ENCODE measurements around the gene INPP5D.

Gene INPP5D

DNA sequence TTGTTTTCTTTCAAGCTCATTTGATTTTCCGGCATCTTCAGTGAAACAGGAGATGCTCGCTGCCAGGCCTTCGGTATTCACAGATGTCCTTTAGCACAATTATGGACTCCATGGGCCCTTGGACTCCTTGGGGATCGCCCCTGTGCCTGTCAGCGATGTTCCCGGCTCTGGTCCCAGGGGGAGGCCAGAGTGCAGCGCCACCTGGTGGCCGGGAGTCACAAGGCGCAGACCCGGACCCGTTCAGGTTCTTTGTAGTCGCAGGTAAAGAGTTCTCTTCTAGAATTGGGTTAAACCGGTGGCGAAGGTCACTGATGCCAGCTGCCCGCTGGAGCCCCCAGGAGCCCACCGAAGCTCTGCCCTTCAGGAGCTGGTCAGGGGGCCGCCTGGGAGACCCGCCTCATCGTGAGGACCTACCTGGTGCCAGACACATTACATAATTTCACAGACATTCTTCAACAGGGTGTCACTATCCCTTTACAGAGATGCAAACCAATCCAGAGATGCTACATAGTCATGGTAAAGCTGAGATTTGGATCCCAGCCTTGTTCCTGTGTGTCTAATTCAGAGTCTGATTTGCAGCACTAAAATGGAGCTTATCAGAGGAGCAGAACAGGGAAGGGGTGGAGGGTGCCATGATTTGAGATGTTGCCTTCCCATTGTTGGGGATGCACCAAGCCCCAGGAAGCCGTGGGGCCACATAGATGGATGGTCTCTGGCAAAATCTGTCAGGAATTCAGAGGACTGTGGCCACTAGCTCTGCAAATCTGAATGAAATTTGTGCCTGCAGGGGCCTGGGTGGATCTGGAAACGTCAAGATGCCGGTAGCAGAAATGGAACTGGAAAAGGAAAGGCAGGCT is 6.0 kb upstream of the INPP5D start:
- DNase-seq (ENCODE audit: low read depth), result peak; percentile 72
- H3K4me3 ChIP-seq (ENCODE audit: low read depth, low read length), result no peak overlapping the region
- TF ChIP-seq, protein P1, sequence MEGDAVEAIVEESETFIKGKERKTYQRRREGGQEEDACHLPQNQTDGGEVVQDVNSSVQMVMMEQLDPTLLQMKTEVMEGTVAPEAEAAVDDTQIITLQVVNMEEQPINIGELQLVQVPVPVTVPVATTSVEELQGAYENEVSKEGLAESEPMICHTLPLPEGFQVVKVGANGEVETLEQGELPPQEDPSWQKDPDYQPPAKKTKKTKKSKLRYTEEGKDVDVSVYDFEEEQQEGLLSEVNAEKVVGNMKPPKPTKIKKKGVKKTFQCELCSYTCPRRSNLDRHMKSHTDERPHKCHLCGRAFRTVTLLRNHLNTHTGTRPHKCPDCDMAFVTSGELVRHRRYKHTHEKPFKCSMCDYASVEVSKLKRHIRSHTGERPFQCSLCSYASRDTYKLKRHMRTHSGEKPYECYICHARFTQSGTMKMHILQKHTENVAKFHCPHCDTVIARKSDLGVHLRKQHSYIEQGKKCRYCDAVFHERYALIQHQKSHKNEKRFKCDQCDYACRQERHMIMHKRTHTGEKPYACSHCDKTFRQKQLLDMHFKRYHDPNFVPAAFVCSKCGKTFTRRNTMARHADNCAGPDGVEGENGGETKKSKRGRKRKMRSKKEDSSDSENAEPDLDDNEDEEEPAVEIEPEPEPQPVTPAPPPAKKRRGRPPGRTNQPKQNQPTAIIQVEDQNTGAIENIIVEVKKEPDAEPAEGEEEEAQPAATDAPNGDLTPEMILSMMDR (IDR thresholded peaks at IDR 0.05; ENCODE audit: insufficient read depth, low read depth, low read length, missing control alignments), result peak; percentile 96

DNA sequence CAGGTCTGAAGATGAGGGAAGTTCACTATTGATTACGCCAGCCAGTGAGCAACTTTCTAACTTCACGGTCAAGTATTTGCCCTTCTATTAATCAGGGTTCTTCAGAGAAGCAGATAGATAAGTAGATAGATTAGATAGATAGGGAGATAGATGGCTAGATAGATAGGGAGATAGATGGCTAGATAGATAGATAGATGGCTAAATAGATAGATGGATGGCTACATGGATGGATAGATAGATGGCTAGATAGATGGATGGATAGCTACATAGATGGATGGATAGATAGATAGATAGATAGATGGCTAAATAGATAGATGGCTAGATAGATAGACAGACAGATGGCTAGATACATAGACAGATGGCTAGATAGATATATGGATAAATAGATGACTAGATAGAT is 4.8 kb upstream of the INPP5D start:
- no peak for DNase-seq (ENCODE audit: low read depth)
- no peak overlapping the region for H3K4me3 ChIP-seq (ENCODE audit: low read depth, low read length)
- TF ChIP-seq, protein P1 (IDR thresholded peaks at IDR 0.05; ENCODE audit: insufficient read depth, low read depth, low read length, missing control alignments), result no peak

DNA sequence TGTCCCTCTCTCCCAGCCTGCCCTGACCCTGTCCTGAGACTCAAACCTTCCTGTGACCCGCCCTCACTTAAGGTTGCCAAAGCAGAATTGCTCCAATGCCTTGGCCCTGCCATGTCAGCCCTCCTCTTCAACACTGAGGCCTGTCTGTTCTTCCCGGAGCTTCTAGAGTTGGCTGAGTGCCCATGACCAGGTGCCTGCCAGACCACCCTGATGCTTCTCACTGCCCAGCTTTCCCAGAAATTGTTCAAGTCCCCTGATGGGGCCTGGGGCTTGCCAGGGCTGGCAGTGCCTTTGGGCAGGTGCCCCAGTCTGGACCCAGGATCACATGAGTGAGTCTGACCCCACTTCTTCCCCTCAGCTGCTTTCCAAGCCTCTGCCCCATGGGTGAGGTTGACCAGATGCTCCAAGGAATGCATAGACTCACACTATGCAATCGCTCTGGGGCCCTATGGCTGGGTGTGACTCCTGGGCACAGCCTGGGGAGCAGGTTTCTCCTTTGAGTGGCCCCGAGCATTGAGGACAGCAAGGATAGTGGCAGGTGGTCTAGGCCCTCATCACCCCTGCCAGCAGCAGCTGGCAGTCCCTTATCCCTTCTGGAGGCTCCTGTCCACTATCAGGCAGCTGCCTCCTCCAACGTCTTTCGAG is 3.1 kb upstream of the INPP5D start:
- no peak for DNase-seq (ENCODE audit: low read depth)
- no peak overlapping the region for H3K4me3 ChIP-seq (ENCODE audit: low read depth, low read length)
- TF ChIP-seq, protein P1 (IDR thresholded peaks at IDR 0.05; ENCODE audit: insufficient read depth, low read depth, low read length, missing control alignments), result no peak

DNA sequence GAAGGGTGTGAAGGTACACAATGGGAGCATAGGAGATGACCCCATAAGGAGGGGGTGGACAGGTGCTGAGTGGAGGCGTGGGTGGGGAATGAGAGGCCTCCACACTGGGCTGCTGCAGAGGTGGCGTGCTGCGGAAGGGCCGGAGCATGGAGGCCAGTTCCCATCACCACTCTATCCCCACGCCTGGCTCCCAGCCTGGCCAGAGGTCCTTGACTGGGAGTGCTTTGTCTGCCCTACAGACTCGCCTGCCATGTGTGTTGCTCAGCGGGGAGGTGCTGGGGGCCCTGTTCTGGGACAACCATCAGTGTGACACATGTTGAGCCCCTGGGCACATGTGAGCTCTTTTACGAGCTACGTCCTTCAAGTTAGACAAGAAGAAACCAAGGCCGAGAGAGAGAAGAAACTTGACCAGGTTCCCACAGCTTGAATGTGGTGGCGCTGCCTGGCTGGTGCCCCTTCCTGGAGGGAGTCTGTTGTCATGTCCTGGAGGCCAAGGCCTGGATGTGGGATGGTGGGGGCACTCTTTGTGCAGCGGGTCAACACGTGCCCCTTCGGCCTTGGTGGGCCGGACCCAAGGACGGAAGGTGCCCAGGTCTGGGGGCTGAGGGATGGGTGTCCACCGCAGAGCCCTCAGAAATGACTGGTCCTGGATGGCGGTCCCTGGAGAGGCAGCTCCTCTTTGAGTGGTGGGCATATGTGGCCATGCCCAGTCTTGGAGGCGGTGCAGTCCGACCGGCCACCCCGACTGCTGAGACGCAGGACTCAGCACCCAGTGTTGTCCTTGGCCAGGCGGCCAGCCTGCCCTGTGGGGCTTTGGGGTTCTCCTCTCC is 1.2 kb upstream of the INPP5D start:
- TF ChIP-seq, protein P1 (IDR thresholded peaks at IDR 0.05; ENCODE audit: insufficient read depth, low read depth, low read length, missing control alignments), result no peak
- no peak for DNase-seq (ENCODE audit: low read depth)
- H3K4me3 ChIP-seq (ENCODE audit: low read depth, low read length), result peak overlapping the region; percentile 95

DNA sequence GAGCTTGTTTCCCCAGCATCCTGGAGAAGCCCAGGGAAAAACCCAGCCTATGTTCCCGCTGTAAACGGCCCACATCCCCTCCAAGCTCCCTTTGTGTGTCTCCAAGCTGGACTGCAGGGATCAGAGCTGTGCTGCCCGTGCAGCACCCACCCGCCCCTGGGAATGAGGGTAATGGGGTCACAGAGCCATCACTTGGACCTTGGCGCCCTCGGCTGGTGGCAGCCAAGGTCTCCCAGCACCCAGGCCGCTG is 670 bp upstream of the INPP5D start:
- H3K4me3 ChIP-seq (ENCODE audit: low read depth, low read length), result peak overlapping the region; percentile 95
- TF ChIP-seq, protein P1 (IDR thresholded peaks at IDR 0.05; ENCODE audit: insufficient read depth, low read depth, low read length, missing control alignments), result peak; percentile 24
- no peak for DNase-seq (ENCODE audit: low read depth)

DNA sequence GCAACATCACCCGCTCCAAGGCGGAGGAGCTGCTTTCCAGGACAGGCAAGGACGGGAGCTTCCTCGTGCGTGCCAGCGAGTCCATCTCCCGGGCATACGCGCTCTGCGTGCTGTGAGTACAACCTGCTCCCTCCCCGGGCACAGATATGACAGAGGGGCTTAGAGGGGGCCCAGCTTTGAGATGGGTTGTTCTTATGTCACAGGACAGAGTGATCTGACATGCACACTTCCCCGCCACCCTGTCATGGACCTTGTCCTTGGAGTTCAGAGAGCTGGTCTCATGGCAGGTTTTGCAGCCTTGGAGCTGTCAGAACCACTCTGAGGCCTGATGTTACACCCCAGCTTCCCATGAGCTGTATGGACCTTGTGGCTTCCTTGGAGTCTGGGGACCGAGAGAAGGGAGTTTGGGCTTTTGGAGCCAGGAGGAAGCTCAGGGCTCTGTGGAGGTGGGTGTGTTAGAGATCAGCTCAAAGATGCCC is 398 bp downstream of the INPP5D start:
- TF ChIP-seq, protein P1 (IDR thresholded peaks at IDR 0.05; ENCODE audit: insufficient read depth, low read depth, low read length, missing control alignments), result no peak
- DNase-seq (ENCODE audit: low read depth), result no peak
- peak overlapping the region; percentile 95 for H3K4me3 ChIP-seq (ENCODE audit: low read depth, low read length)

Data from GM12865 (cell line).